Erythroblast (primary cell): ENCODE measurements around the gene ZNF428.

Source experiments
- GATA1 ChIP-seq: IDR thresholded peaks from 2 replicates; pipeline ENCODE4 v1.6.1; 2011; ENCODE audit warnings: low read depth, mild to moderate bottlenecking, control low read depth, low read length, moderate library complexity
- POLR2A ChIP-seq: IDR thresholded peaks from 2 replicates; pipeline ENCODE4 v1.6.1; 2011; ENCODE audit warnings: mild to moderate bottlenecking, low read length

GRCh38 chr19:43634506-43634871 lies 15.1 kb upstream of the ZNF428 start:
- no peak for TF ChIP-seq POLR2A
- TF ChIP-seq GATA1, result no peak
